Caco-2 (cell line): ENCODE measurements around the gene RIN3. TPM values are rescaled to one million over a fixed set of nuclear protein-coding genes. Genes with fewer than 3 reads are reported as not detected.

ENCODE experiments used
- BruUV-seq: library from RNA; stranded (reverse); fragments of 400-500 nt; replicated peaks from 2 replicates; lab custom pipeline; 2021; lab: Mats Ljungman, UMichigan
- CTCF ChIA-PET: fragments of 300-600 bp; sonication (Branson Sonifier 250); formaldehyde crosslinking; loops from one replicate; lab custom pipeline; 2022; ENCODE audit warnings: antibody characterized with exemption; lab: Charles Lee
- POLR2A ChIA-PET: fragments of 300-600 bp; sonication (Branson Sonifier 250); formaldehyde crosslinking; loops from one replicate; lab custom pipeline; 2022; ENCODE audit warnings: antibody characterized with exemption; lab: Charles Lee
- DNase-seq, 2 experiments: peaks; one replicate each; pipeline versions ENCODE4 v3.0.0 to v3.0.0-alpha.2; 2020 to 2022
- H3K27me3 ChIP-seq: replicated peaks from 2 replicates; pipeline ENCODE4 v1.6.0; 2011; ENCODE audit warnings: low read length; ENCODE audit not compliant: control insufficient read depth, insufficient read depth
- H3K36me3 ChIP-seq: 2 replicates; pipeline ENCODE4 v1.5.1; 2011; ENCODE audit warnings: low read length; ENCODE audit not compliant: control insufficient read depth, insufficient read depth
- H3K4me1 ChIP-seq: fragments of 250-450 bp; sonication (Bioruptor Pico); 2 replicates; pipeline ENCODE4 v1.5.1; 2020; ENCODE audit warnings: mild to moderate bottlenecking
- H3K4me3 ChIP-seq: 2 replicates; pipeline ENCODE4 v1.5.1; 2011; ENCODE audit warnings: low read depth, mild to moderate bottlenecking, control low read depth, low read length
- H3K9me3 ChIP-seq: fragments of 250-450 bp; sonication (Bioruptor Pico); 2 replicates; pipeline ENCODE4 v1.5.1; 2020; ENCODE audit warnings: mild to moderate bottlenecking, moderate library complexity
- H3K27ac Mint-ChIP-seq: one replicate; pipeline ENCODE4 v1.8.0; 2022; ENCODE audit warnings: mixed read lengths; ENCODE audit not compliant: unreplicated experiment
- H3K27me3 Mint-ChIP-seq: one replicate; pipeline ENCODE4 v1.8.0; 2022; ENCODE audit warnings: mixed read lengths; ENCODE audit not compliant: insufficient read depth, unreplicated experiment
- H3K36me3 Mint-ChIP-seq: one replicate; pipeline ENCODE4 v1.8.0; 2022; ENCODE audit warnings: mild to moderate bottlenecking, mixed read lengths; ENCODE audit not compliant: insufficient read depth, unreplicated experiment
- H3K4me1 Mint-ChIP-seq: one replicate; pipeline ENCODE4 v1.8.0; 2022; ENCODE audit warnings: low read depth, mixed read lengths; ENCODE audit not compliant: unreplicated experiment
- H3K4me3 Mint-ChIP-seq: one replicate; pipeline ENCODE4 v1.8.0; 2022; ENCODE audit warnings: mild to moderate bottlenecking, moderate library complexity, mixed read lengths; ENCODE audit not compliant: unreplicated experiment
- H3K9me3 Mint-ChIP-seq: one replicate; pipeline ENCODE4 v1.8.0; 2022; ENCODE audit warnings: mixed read lengths; ENCODE audit not compliant: unreplicated experiment
- intact Hi-C: fragments of 100-400 bp; cut with micrococcal nuclease; formaldehyde crosslinking; loops from one replicate; pipeline ENCODE4 v1.10.0; 2022; ENCODE audit not compliant: unreplicated experiment
- total RNA-seq: library from RNA; stranded (reverse); gene quantifications from 2 replicates; pipeline ENCODE4 v1.2.3, GENCODE V29; 2022
- TF ChIP-seq, protein P1 (sequence below), 2 experiments: fragments of 200-600 bp in 1 of 2; IDR thresholded peaks; 1 replicate in 1 of 2; 2 replicates in 1 of 2; pipeline versions ENCODE4 v1.5.1 to v1.8.0; 2011 to 2022; ENCODE audit warnings: antibody characterized with exemption in 1 of 2, control low read depth in 1 of 2, inconsistent platforms in 1 of 2, low read depth in 1 of 2, low read length in 1 of 2, mild to moderate bottlenecking in 1 of 2, moderate library complexity in 1 of 2; ENCODE audit not compliant: insufficient read depth in 1 of 2, severe bottlenecking in 1 of 2, unreplicated experiment in 1 of 2

The RIN3 gene
- total RNA-seq, 1 experiment from 2014 or later, result 20.7 TPM

DNA sequence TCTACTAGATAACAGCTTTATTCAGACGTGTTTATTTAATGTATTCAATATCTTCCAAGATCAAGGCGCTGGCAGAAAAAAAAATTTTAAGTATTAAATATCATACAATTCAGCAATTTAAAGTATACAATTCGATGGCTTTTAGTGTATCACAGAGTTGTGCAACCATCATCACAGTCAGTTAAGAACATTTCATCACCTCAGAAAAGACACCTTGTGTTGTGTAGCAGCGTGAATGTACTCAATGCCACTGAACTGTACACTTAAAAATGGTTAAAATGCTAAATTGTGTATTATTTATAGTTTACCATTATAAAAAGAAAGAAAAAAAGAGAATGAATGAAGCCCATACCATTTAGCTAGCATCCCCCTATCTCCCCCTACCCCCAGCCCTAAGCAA is 96.4 kb downstream of the RIN3 start:
- TF ChIP-seq, protein P1, sequence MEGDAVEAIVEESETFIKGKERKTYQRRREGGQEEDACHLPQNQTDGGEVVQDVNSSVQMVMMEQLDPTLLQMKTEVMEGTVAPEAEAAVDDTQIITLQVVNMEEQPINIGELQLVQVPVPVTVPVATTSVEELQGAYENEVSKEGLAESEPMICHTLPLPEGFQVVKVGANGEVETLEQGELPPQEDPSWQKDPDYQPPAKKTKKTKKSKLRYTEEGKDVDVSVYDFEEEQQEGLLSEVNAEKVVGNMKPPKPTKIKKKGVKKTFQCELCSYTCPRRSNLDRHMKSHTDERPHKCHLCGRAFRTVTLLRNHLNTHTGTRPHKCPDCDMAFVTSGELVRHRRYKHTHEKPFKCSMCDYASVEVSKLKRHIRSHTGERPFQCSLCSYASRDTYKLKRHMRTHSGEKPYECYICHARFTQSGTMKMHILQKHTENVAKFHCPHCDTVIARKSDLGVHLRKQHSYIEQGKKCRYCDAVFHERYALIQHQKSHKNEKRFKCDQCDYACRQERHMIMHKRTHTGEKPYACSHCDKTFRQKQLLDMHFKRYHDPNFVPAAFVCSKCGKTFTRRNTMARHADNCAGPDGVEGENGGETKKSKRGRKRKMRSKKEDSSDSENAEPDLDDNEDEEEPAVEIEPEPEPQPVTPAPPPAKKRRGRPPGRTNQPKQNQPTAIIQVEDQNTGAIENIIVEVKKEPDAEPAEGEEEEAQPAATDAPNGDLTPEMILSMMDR (IDR thresholded peaks at IDR 0.05; ENCODE audit: insufficient read depth in 1 of 2, low read depth in 1 of 2, low read length in 1 of 2, severe bottlenecking in 1 of 2, unreplicated experiment in 1 of 2), result no peak
- ChIA-PET CTCF (no interaction called here), POLR2A (no interaction called here)
- Histone ChIP-seq H3K4me3 (no peak overlapping the region), H3K9me3 (no peaks in the 10 kb centered on the region), H3K27me3 (no peaks in the 10 kb centered on the region), H3K36me3 (no peaks in the 10 kb centered on the region), H3K4me1 (no peaks in the 10 kb centered on the region)
- H3K36me3 Mint-ChIP-seq, result peaks cover 13% of the 10 kb centered on the region
- H3K9me3 Mint-ChIP-seq, result no peaks in the 10 kb centered on the region
- no peaks in the 10 kb centered on the region for H3K27me3 Mint-ChIP-seq
- no TSS peak for BruUV-seq
- no peaks in the 10 kb centered on the region for H3K4me1 Mint-ChIP-seq
- H3K4me3 Mint-ChIP-seq, result no peak overlapping the region
- DNase-seq, result no peak
- intact Hi-C loops, result no loop called here
- H3K27ac Mint-ChIP-seq, result no peak overlapping the region

DNA sequence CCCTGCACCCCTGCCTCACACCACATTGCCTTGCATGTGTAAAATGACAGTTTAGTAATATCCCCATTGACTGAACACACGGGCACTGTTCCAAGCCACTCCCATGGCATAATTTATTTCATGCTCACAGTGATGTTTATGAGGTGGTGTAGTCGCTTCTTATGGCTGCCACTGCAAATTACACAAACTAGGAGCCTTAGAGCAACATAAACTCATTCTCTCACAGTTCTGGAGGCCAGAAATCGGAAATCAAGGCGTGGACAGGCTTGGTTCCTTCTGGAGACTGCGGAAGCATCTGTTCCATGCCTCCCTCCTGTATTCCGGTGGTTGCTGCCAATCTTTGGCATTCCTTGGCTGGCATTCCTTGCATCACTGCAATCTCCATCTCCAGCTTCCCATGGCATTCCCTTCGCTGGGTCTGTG is 97.3 kb downstream of the RIN3 start:
- H3K9me3 Mint-ChIP-seq, result no peaks in the 10 kb centered on the region
- peaks cover 8% of the 10 kb centered on the region for H3K36me3 Mint-ChIP-seq
- POLR2A ChIA-PET, result no interaction called here
- intact Hi-C loops, result no loop called here
- CTCF ChIA-PET, result no interaction called here
- Histone ChIP-seq H3K4me1 (no peaks in the 10 kb centered on the region), H3K9me3 (no peaks in the 10 kb centered on the region), H3K4me3 (no peak overlapping the region), H3K27me3 (no peaks in the 10 kb centered on the region), H3K36me3 (no peaks in the 10 kb centered on the region)
- H3K4me1 Mint-ChIP-seq, result no peaks in the 10 kb centered on the region
- no peak for DNase-seq
- no peak overlapping the region for H3K4me3 Mint-ChIP-seq
- BruUV-seq, result no TSS peak
- H3K27ac Mint-ChIP-seq, result no peak overlapping the region
- TF ChIP-seq, protein P1 (IDR thresholded peaks at IDR 0.05; ENCODE audit: insufficient read depth in 1 of 2, low read depth in 1 of 2, low read length in 1 of 2, severe bottlenecking in 1 of 2, unreplicated experiment in 1 of 2), result no peak
- no peaks in the 10 kb centered on the region for H3K27me3 Mint-ChIP-seq

DNA sequence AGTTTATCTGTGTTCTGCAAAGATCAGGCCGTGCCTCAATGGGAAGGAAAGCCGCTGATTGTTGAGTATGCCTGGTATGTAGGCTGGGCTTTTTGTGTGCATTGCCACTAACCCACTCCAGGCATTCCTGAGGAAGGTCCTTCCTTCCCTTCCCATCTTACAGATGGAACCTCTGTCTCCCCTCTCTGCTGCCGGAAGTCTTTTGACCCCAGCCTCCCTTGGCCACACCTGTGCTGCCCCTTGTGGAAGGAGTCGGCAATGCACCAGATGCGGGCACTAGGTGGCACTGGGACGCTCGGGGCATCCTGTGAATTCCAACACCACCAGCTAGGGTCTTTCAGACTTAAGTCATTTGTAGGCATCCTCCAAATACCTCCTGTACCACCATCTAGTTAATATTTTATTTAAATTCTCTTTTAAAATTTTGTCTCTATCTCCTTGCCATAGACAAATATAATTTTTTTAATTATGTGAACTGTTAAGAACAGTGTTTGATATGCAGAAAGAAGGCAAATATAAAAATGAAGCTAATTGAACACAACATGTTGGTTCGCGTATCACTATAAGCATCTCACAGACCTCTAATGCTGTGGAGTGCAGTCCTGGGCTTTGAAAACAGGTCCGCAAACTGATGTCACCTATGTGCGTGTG is 99.6 kb downstream of the RIN3 start:
- Histone ChIP-seq H3K27me3 (no peaks in the 10 kb centered on the region), H3K4me3 (no peak overlapping the region), H3K4me1 (no peaks in the 10 kb centered on the region), H3K9me3 (no peaks in the 10 kb centered on the region), H3K36me3 (no peaks in the 10 kb centered on the region)
- DNase-seq, result peak in 1 of 2 experiments; percentile 62
- Mint-ChIP-seq H3K27ac (no peak overlapping the region), H3K4me3 (no peak overlapping the region), H3K9me3 (no peaks in the 10 kb centered on the region), H3K27me3 (no peaks in the 10 kb centered on the region), H3K4me1 (no peaks in the 10 kb centered on the region), H3K36me3 (peaks cover 5% of the 10 kb centered on the region)
- intact Hi-C loops, result no loop called here
- TF ChIP-seq, protein P1 (IDR thresholded peaks at IDR 0.05; ENCODE audit: insufficient read depth in 1 of 2, low read depth in 1 of 2, low read length in 1 of 2, severe bottlenecking in 1 of 2, unreplicated experiment in 1 of 2), result peak; percentile 57 to 85
- no TSS peak for BruUV-seq
- ChIA-PET CTCF (interaction anchor here (0.6 to 1.0 kb wide), 2 partner anchors 21 to 77 kb away, joined by 3 to 5 read pairs; no protein-coding TSS in a partner anchor), POLR2A (no interaction called here)
